Transverse colon (tissue), 4 donors: ENCODE results near the gene MRPL34. TPM values are rescaled to one million over a fixed set of nuclear protein-coding genes. Genes with fewer than 3 reads are reported as not detected.

Source experiments
- DNase-seq: peaks from one replicate; pipeline ENCODE4 v3.0.0-alpha.2; 2019
- H3K27ac ChIP-seq, 4 donors: fragments of 200-600 bp; sonication (generic); 2 replicates each; pipeline ENCODE4 v1.5.1; 2016 to 2018; ENCODE audit warnings: inconsistent platforms in 4 of 4
- H3K27me3 ChIP-seq: fragments of 200-600 bp; sonication (generic); 2 replicates; pipeline ENCODE4 v1.5.1; 2017; ENCODE audit warnings: inconsistent platforms
- H3K36me3 ChIP-seq, 4 donors: fragments of 200-600 bp; sonication (generic); 2 replicates each; pipeline ENCODE4 v1.5.1; 2017 to 2019; ENCODE audit warnings: inconsistent platforms in 4 of 4
- H3K4me1 ChIP-seq, 4 donors: fragments of 200-600 bp; sonication (generic); 2 replicates each; pipeline ENCODE4 v1.5.1; 2017 to 2020; ENCODE audit warnings: inconsistent platforms in 4 of 4
- H3K4me3 ChIP-seq, 4 donors: fragments of 200-600 bp; sonication (generic); 1 replicate in 1 of 4; 2 replicates in 3 of 4; pipeline versions ENCODE4 v1.5.1 to v1.6.1; 2017 to 2019; ENCODE audit warnings: inconsistent platforms in 4 of 4
- H3K9me3 ChIP-seq, 2 donors: fragments of 200-600 bp; sonication (generic); 2 replicates each; pipeline ENCODE4 v1.5.1; 2017 to 2019; ENCODE audit warnings: inconsistent platforms in 2 of 2
- EP300 ChIP-seq: sonication (generic); formaldehyde crosslinking; IDR thresholded peaks from one replicate; pipeline ENCODE4 v1.6.1; 2017; ENCODE audit warnings: antibody characterized with exemption, low read depth
- POLR2A ChIP-seq: fragments of 450-650 bp; IDR thresholded peaks from one replicate; pipeline ENCODE4 v1.6.1; 2016; ENCODE audit warnings: antibody characterized with exemption, mild to moderate bottlenecking, moderate library complexity
- POLR2AphosphoS5 ChIP-seq, 3 donors: sonication (generic); formaldehyde crosslinking; IDR thresholded peaks; one replicate each; pipeline ENCODE4 v1.6.1; 2016; ENCODE audit warnings: antibody characterized with exemption in 3 of 3
- WGBS, 2 donors: methylation state at CpG; one replicate each; pipeline ENCODE4 v1.1.5; 2018; ENCODE audit warnings: low coverage in 1 of 2; 5-methylcytosine and 5-hydroxymethylcytosine counted together
- in situ Hi-C, 4 donors: fragments of 200-750 bp; cut with MboI; loops; one replicate each; pipeline versions ENCODE4 v1.15.0 to v1.15.1; 2017; ENCODE audit warnings: low sequenced_read_pairs in 3 of 4, low pct_ligation_motif_present in 1 of 4, low pct_unique_long_range_greater_than_20kb in 1 of 4
- intact Hi-C: fragments of 100-400 bp; cut with DNase I; formaldehyde crosslinking; loops from one replicate; pipeline ENCODE4 v1.15.1; 2023; ENCODE audit warnings: low total_unique reads
- total RNA-seq, 4 donors: library from RNA; depleted of rRNA; stranded (reverse); fragments of >200 nt; gene quantifications; one replicate each; pipeline ENCODE4 v1.1.0, GENCODE V29; 2016
- TF ChIP-seq, protein P1 (sequence below), 5 experiments: fragments of 200-600 bp in 3 of 5; fragments of 450-650 bp in 2 of 5; sonication (generic) in 3 of 5; IDR thresholded peaks; 1 replicate in 2 of 5; 2 replicates in 3 of 5; pipeline ENCODE4 v1.5.1; 2016 to 2017; ENCODE audit warnings: antibody characterized with exemption in 5 of 5, inconsistent platforms in 3 of 5, mild to moderate bottlenecking in 2 of 5, moderate library complexity in 1 of 5

MRPL34 gene
- total RNA-seq, 4 donors from 2014 or later = 243 to 390 (median 272) TPM

DNA sequence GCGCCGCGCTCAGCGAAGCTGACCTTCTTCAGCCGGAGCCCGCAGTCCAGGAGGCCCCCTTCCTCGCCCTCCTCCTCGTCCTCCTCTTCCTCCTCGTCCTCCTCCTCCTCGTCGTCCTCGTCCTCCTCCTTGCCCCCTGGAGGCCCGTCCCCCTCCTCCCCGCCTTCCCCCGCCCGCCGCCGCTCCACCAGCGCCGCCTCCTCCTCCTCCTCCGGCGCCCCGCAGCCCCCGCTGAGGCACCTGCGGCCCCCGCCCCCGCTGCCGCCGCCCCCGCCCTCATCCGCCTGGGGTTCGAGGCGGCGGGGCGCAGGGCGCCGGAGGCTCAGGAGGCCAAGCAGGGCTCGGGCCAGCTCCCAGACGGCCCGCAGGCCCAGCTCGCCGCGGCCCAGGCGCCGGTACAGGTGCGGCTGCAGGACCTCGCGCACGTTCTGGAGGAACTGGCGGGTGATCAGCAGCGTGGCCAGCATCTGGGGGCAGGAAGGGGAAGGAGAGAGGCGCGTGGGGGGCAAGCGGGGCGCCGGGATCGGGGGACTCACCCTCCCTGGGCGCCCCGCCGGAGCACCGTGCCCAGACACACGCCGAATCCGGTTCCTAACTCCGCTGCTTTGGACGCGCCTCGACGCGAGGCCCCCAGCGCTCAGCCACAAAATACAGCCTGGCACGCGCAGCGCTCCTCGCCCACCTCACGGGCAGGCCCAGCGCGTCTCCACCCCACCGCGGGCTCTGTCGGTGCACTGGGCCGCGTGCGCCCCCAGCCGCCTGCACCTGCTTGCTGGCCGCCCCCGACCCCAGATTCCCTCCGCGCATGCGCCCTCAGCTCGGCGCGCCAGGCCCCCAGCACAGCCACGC, 23.1 kb downstream of the MRPL34 start:
- Histone ChIP-seq H3K27me3 (peaks cover 21% of the 10 kb centered on the region), H3K36me3 (no peaks in the 10 kb centered on the region), H3K4me1 (peaks cover 15 to 32% (median 25%) of the 10 kb centered on the region in 4 donors), H3K27ac (peak overlapping the region; percentile 72 to 84 (median 78)), H3K9me3 (no peaks in the 10 kb centered on the region), H3K4me3 (peak overlapping the region; percentile 29 to 54 (median 40))
- in situ Hi-C loops (no loop called here), intact Hi-C loops (no loop called here)
- no peak for TF ChIP-seq EP300
- TF ChIP-seq POLR2AphosphoS5 (IDR thresholded peaks at IDR 0.05) = no peak
- TF ChIP-seq POLR2A = no peak
- TF ChIP-seq, protein P1, sequence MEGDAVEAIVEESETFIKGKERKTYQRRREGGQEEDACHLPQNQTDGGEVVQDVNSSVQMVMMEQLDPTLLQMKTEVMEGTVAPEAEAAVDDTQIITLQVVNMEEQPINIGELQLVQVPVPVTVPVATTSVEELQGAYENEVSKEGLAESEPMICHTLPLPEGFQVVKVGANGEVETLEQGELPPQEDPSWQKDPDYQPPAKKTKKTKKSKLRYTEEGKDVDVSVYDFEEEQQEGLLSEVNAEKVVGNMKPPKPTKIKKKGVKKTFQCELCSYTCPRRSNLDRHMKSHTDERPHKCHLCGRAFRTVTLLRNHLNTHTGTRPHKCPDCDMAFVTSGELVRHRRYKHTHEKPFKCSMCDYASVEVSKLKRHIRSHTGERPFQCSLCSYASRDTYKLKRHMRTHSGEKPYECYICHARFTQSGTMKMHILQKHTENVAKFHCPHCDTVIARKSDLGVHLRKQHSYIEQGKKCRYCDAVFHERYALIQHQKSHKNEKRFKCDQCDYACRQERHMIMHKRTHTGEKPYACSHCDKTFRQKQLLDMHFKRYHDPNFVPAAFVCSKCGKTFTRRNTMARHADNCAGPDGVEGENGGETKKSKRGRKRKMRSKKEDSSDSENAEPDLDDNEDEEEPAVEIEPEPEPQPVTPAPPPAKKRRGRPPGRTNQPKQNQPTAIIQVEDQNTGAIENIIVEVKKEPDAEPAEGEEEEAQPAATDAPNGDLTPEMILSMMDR (IDR thresholded peaks at IDR 0.05) = no peak
- no peak for DNase-seq
- 17% methylated on average over 47 of the region's 94 CpGs; no CpG with 5 or more reads in 1 of the 2 donors for WGBS, 2 donors

DNA sequence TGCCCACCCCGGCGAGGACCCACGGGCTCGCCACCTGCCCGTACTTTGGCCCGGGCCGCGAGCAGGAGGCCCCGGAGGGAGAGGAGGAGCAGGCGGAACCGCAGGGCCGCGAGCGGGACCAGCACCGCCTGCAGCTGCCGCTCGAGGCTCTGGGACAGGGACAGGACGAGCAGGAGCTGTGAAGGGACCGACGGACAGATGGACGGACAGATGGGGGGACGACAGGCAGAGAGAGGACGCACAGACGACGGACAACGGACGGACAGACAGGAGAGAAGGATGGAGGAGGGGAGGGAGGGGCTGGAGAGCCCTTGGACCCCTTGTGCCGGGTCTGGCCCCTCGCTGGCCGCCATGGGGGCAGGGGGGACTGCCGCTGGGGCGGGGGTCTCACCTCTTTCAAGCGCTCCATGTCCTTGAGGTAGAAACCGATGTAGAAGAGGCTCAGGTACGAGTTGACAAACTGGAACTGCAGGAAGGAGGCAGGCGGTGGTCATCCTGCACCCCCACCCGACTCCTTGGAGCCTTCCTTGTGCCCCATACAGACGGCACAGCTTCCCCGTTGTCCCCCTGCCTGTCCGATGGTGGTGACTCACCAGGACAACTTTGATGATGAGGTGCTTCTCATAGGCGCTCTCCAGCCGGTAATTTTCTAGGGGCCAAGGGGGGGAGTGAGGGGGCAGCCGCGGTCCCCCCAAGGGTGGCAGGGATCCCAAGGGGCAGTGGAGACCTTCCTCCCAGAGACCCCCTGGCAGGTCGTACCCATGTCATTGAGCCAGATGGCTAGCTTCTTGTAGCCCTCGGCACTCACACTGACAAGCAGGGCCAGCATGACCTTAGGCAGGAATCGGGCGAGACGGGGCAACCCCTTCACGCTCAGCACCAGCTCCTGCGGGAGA, 23.9 kb downstream of the MRPL34 start:
- H3K27ac ChIP-seq = no peak overlapping the region
- DNase-seq = no peak
- no peak for TF ChIP-seq POLR2AphosphoS5 (IDR thresholded peaks at IDR 0.05)
- no peak for TF ChIP-seq EP300
- no peak for TF ChIP-seq POLR2A
- TF ChIP-seq, protein P1 (IDR thresholded peaks at IDR 0.05) = no peak
- peaks cover 19 to 38% (median 31%) of the 10 kb centered on the region in 4 donors for H3K4me1 ChIP-seq
- peaks cover 21% of the 10 kb centered on the region for H3K27me3 ChIP-seq
- H3K4me3 ChIP-seq = peak overlapping the region in 2 of 4 donors; percentile 49 to 54
- intact Hi-C loops (no loop called here), in situ Hi-C loops (no loop called here)
- WGBS, 2 donors = 58 to 66% methylated on average over 16 to 49 of the region's 51 CpGs
- H3K9me3 ChIP-seq = no peaks in the 10 kb centered on the region
- no peaks in the 10 kb centered on the region for H3K36me3 ChIP-seq

GRCh38 chr19:17330262-17331044, 24.8 kb downstream of the MRPL34 start:
- H3K9me3 ChIP-seq = no peaks in the 10 kb centered on the region
- peaks cover 21% of the 10 kb centered on the region for H3K27me3 ChIP-seq
- in situ Hi-C loops (no loop called here), intact Hi-C loops (no loop called here)
- WGBS, 2 donors = 81 to 90% methylated on average over 4 to 24 of the region's 24 CpGs
- no peak overlapping the region for H3K27ac ChIP-seq
- H3K4me3 ChIP-seq = no peak overlapping the region
- no peaks in the 10 kb centered on the region for H3K36me3 ChIP-seq
- TF ChIP-seq, protein P1 (IDR thresholded peaks at IDR 0.05) = no peak
- no peak for TF ChIP-seq EP300
- no peak for TF ChIP-seq POLR2AphosphoS5 (IDR thresholded peaks at IDR 0.05)
- no peak for TF ChIP-seq POLR2A
- no peak for DNase-seq
- H3K4me1 ChIP-seq = peaks cover 24 to 44% (median 36%) of the 10 kb centered on the region in 4 donors
